MCF 10A (cell line): Measurements from ENCODE around the gene PCGF3. TPM values are rescaled to one million over a fixed set of nuclear protein-coding genes. Genes with fewer than 3 reads are reported as not detected.

Source experiments
- BruUV-seq: library from RNA; stranded (reverse); fragments of 400-500 nt; replicated peaks from 2 replicates; lab custom pipeline; 2021; lab: Mats Ljungman, UMichigan
- CTCF ChIA-PET: fragments of 300-600 bp; sonication (Branson Sonifier 250); formaldehyde crosslinking; extraction: SDS; loops from one replicate; lab custom pipeline; 2021; ENCODE audit warnings: antibody characterized with exemption, inconsistent platforms; lab: Yijun Ruan, JAX
- POLR2A ChIA-PET: fragments of 300-600, 350-650 bp; sonication (Branson Sonifier 250); formaldehyde crosslinking; extraction: SDS; loops from one replicate; lab custom pipeline; 2020; ENCODE audit warnings: antibody characterized with exemption, inconsistent platforms; lab: Yijun Ruan, JAX
- DNase-seq: peaks from one replicate; pipeline ENCODE4 v3.0.0-alpha.2; 2018; ENCODE audit not compliant: unreplicated experiment
- H3K27ac Mint-ChIP-seq: one replicate; pipeline ENCODE4 v1.8.0; 2022; ENCODE audit warnings: mild to moderate bottlenecking, low read depth, mixed read lengths; ENCODE audit not compliant: unreplicated experiment
- H3K27me3 Mint-ChIP-seq: one replicate; pipeline ENCODE4 v1.8.0; 2022; ENCODE audit warnings: mixed read lengths; ENCODE audit not compliant: insufficient read depth, unreplicated experiment
- H3K36me3 Mint-ChIP-seq: one replicate; pipeline ENCODE4 v1.8.0; 2022; ENCODE audit warnings: mild to moderate bottlenecking, moderate library complexity, mixed read lengths; ENCODE audit not compliant: insufficient read depth, unreplicated experiment
- H3K4me1 Mint-ChIP-seq: one replicate; pipeline ENCODE4 v1.8.0; 2022; ENCODE audit warnings: mixed read lengths; ENCODE audit not compliant: insufficient read depth, unreplicated experiment
- H3K4me3 Mint-ChIP-seq: one replicate; pipeline ENCODE4 v1.8.0; 2022; ENCODE audit warnings: mild to moderate bottlenecking, moderate library complexity, mixed read lengths; ENCODE audit not compliant: unreplicated experiment
- H3K9me3 Mint-ChIP-seq: one replicate; pipeline ENCODE4 v1.8.0; 2022; ENCODE audit warnings: mixed read lengths; ENCODE audit not compliant: unreplicated experiment
- intact Hi-C: fragments of 100-400 bp; cut with micrococcal nuclease; formaldehyde crosslinking; loops from 2 replicates; pipeline ENCODE4 v1.14.1; 2022
- total RNA-seq: library from RNA; stranded (reverse); gene quantifications from 2 replicates; pipeline ENCODE4 v1.2.3, GENCODE V29; 2022
- TF ChIP-seq, protein P1 (sequence below): fragments of 200-600 bp; IDR thresholded peaks from one replicate; pipeline ENCODE4 v1.8.0; 2022; ENCODE audit warnings: antibody characterized with exemption, mild to moderate bottlenecking; ENCODE audit not compliant: unreplicated experiment

Gene PCGF3
- total RNA-seq, 1 experiment from 2014 or later, result 26.5 TPM

DNA sequence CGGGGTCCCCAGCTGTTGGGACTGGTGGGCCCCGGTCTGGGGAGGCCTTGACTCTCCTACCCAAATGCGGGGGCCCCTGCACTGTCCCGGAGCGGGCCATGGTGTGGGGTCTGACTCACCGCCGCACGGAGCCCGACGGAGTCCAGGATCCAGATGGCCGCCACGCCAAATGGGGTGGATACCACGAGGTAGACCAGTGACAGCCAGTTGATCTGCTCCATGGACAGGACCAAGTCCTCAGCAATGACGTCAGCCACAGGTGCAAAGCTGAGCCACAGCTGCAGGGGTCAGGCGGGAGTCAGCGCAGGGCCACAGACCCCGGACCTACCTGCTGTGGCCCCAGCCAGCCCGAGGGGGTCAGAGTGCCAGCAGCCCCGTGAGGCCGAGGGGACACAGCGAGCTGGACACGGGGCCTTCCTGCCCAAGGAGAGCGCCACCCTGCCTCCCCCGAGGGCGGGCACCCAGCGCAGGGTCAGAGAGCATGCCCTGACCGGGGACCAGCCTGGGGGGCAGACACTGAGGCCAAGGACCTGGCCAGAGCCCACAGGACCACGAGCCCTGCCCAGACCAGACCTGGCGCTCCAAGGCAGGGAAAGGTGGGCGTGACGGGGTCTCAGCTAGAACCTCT lies 19.1 kb upstream of the PCGF3 start:
- H3K4me3 Mint-ChIP-seq, result no peak overlapping the region
- BruUV-seq, result no TSS peak
- H3K4me1 Mint-ChIP-seq, result peaks cover 11% of the 10 kb centered on the region
- ChIA-PET POLR2A (interaction anchor here (0.8 to 1.7 kb wide), 10 partner anchors 8 to 212 kb away, joined by 3 to 18 read pairs (median 4); partner anchors contain the start of genes ATP5ME and MYL5), CTCF (interaction anchor here (0.6 to 1.5 kb wide), 4 partner anchors 8 to 614 kb away, joined by 3 to 6 read pairs (median 4); partner anchors contain the start of gene MYL5)
- H3K36me3 Mint-ChIP-seq, result peaks cover 5% of the 10 kb centered on the region
- intact Hi-C loops, result no loop called here
- TF ChIP-seq, protein P1, sequence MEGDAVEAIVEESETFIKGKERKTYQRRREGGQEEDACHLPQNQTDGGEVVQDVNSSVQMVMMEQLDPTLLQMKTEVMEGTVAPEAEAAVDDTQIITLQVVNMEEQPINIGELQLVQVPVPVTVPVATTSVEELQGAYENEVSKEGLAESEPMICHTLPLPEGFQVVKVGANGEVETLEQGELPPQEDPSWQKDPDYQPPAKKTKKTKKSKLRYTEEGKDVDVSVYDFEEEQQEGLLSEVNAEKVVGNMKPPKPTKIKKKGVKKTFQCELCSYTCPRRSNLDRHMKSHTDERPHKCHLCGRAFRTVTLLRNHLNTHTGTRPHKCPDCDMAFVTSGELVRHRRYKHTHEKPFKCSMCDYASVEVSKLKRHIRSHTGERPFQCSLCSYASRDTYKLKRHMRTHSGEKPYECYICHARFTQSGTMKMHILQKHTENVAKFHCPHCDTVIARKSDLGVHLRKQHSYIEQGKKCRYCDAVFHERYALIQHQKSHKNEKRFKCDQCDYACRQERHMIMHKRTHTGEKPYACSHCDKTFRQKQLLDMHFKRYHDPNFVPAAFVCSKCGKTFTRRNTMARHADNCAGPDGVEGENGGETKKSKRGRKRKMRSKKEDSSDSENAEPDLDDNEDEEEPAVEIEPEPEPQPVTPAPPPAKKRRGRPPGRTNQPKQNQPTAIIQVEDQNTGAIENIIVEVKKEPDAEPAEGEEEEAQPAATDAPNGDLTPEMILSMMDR, result no peak
- DNase-seq, result no peak
- no peak overlapping the region for H3K27ac Mint-ChIP-seq
- no peaks in the 10 kb centered on the region for H3K27me3 Mint-ChIP-seq
- no peaks in the 10 kb centered on the region for H3K9me3 Mint-ChIP-seq

DNA sequence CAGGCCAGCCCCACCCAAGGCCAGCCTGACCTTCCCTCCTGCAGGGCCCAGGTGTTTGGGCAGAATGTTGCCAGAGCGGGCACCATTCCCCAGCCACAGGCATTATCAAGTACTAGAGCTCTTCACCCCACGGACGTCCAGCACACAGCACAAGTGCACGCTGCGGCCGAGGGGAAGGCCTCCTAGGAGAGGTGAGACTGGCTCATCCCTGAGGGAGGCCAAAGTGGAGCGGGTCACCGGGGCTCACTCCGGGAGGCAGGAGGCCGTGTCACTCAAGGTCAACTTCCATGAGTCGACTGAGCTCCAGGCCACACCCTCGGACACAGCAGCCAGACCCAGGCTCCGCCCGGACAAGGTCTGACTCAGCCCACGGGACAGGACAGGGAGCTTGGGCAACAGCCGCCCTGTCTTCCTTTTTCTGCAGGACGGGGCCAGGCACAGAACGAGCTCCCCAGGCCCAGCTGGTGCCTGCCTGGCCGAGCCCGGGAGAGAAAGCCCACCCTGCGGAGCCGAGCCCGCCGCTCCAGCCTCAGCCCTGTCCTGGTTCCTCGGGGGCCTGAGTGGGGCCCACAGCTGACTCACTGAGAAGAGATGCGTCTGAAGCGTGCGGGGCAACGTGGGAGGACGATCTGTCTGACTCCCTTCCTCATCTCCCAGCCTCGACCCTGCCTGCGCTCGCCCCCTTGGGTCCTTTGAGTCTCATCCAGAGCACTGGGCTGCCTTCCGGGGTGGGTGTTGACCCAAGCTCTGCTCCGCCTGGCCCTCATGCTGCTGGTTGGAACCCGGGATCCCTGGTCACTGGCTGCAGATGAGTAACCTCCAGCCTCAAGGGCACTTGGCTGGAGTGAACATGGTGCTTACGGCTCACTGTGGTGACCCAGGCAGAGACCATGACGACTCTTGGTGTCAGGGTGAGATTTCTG lies 18.3 kb upstream of the PCGF3 start:
- ChIA-PET POLR2A (interaction anchor here (0.6 to 1.7 kb wide), 12 partner anchors 9 to 213 kb away, joined by 3 to 18 read pairs (median 4); partner anchors contain the start of genes ATP5ME and MYL5), CTCF (interaction anchor here (0.6 to 1.5 kb wide), 4 partner anchors 9 to 70 kb away, joined by 3 to 6 read pairs (median 4); partner anchors contain the start of gene MYL5)
- peak; percentile 93 for DNase-seq
- H3K27me3 Mint-ChIP-seq, result no peaks in the 10 kb centered on the region
- TF ChIP-seq, protein P1, result no peak
- peak overlapping the region; percentile 91 for H3K27ac Mint-ChIP-seq
- peak overlapping the region; percentile 64 for H3K4me3 Mint-ChIP-seq
- intact Hi-C loops, result no loop called here
- no TSS peak for BruUV-seq
- peaks cover 5% of the 10 kb centered on the region for H3K36me3 Mint-ChIP-seq
- H3K9me3 Mint-ChIP-seq, result no peaks in the 10 kb centered on the region
- H3K4me1 Mint-ChIP-seq, result peaks cover 11% of the 10 kb centered on the region

DNA sequence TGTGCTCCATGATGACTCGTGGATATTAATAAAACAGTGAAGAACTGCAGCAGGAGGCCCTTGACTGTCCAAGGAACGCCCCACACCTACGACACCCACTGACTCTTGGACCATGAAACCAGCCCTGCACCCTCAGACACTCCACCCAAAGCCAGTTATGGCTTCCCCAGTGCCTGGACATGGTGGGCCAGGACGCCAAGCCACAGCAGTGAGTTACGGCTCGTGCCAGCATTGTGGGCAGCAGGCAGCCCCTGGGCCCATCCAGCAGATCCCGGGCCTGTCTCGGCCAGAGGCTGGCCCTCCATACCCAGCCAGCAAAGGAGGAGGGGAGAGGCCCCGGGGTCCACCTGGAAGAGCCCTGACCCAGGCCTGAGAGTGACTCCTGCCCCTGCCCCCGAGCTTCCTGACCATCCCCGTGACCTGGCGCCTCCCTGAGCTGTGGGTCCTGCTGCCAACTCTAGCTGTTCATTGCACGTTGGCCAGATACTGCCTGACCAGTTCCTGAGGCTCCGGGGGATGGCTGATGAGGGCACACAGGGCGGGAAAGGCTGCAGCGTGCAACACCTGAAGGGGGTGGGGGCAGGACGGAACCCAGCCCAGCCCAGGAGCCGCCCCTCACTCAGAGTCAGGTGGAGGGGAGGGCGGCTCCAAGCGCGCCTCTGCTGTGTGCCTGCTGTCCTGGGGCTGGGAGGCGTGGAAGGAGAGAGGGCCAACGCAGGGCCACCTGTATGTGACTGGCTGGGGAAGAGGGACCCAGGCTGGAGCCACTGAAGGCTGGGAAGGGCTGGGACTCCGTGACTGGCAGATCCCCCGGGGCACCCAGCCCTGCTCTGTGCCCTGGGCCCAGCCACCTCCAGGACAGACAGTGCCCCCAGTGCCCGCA lies 17.4 kb upstream of the PCGF3 start:
- H3K36me3 Mint-ChIP-seq, result peaks cover 5% of the 10 kb centered on the region
- intact Hi-C loops, result no loop called here
- no peaks in the 10 kb centered on the region for H3K9me3 Mint-ChIP-seq
- ChIA-PET CTCF (interaction anchor here (0.7 to 1.5 kb wide), 2 partner anchors 13 to 69 kb away, joined by 4 to 6 read pairs; partner anchors contain the start of gene MYL5), POLR2A (interaction anchor here (0.6 to 1.7 kb wide), 7 partner anchors 9 to 214 kb away, joined by 3 to 18 read pairs (median 8); partner anchors contain the start of genes ATP5ME and MYL5)
- H3K27ac Mint-ChIP-seq, result peak overlapping the region; percentile 91
- no peak for DNase-seq
- TF ChIP-seq, protein P1, result no peak
- peaks cover 11% of the 10 kb centered on the region for H3K4me1 Mint-ChIP-seq
- H3K27me3 Mint-ChIP-seq, result no peaks in the 10 kb centered on the region
- no TSS peak for BruUV-seq
- H3K4me3 Mint-ChIP-seq, result peak overlapping the region; percentile 64
